SK-N-MC (cell line): Measurements from ENCODE around the gene GALNT18.

Experiments
- EZH2 ChIP-seq: fragments of 200-600 bp; sonication (generic); IDR thresholded peaks from one replicate; pipeline ENCODE4 v1.6.1; 2017; ENCODE audit warnings: antibody characterized with exemption
- FOXP2 ChIP-seq: optimal IDR thresholded peaks from 2 replicates; pipeline ENCODE3; 2011; ENCODE audit warnings: mild to moderate bottlenecking, moderate library complexity; ENCODE audit not compliant: insufficient read depth; ENCODE audit errors: extremely low read length, control extremely low read depth
- POLR2AphosphoS5 ChIP-seq: IDR thresholded peaks from 2 replicates; pipeline ENCODE4 v1.6.1; 2012; ENCODE audit warnings: mild to moderate bottlenecking, low read depth, low read length, borderline replicate concordance

GRCh38 chr11:11397036-11397415 is 224.8 kb downstream of the GALNT18 start:
- TF ChIP-seq POLR2AphosphoS5 (no peak), EZH2 (no peak), FOXP2 (no peak)
